ENCODE measurements around the gene TRPM1. TPM values are rescaled to one million over a fixed set of nuclear protein-coding genes. Genes with fewer than 3 reads are reported as not detected.
"Not testable (repeated sequence)": the region's sequence is repeated elsewhere in the genome, so short reads cannot be mapped to it uniquely, and the experiment has no call there.

TRPM1 gene
- total RNA-seq, 6 experiments from 2014 or later: not detected

GRCh38 chr15:31090766-31091165 is 10.8 kb downstream of the TRPM1 start:
- 77% methylated on average over 3 of the region's 4 CpGs for WGBS (ENCODE audit: insufficient coverage, low coverage, low lambda C conversion rate, missing lambda C conversion rate)
- TF ChIP-seq POLR2A (IDR thresholded peaks at IDR 0.05): no peak
- TF ChIP-seq, protein P1, sequence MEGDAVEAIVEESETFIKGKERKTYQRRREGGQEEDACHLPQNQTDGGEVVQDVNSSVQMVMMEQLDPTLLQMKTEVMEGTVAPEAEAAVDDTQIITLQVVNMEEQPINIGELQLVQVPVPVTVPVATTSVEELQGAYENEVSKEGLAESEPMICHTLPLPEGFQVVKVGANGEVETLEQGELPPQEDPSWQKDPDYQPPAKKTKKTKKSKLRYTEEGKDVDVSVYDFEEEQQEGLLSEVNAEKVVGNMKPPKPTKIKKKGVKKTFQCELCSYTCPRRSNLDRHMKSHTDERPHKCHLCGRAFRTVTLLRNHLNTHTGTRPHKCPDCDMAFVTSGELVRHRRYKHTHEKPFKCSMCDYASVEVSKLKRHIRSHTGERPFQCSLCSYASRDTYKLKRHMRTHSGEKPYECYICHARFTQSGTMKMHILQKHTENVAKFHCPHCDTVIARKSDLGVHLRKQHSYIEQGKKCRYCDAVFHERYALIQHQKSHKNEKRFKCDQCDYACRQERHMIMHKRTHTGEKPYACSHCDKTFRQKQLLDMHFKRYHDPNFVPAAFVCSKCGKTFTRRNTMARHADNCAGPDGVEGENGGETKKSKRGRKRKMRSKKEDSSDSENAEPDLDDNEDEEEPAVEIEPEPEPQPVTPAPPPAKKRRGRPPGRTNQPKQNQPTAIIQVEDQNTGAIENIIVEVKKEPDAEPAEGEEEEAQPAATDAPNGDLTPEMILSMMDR (IDR thresholded peaks at IDR 0.05): no peak
- Histone ChIP-seq H3K4me1 (no peaks in the 10 kb centered on the region), H3K27me3 (no peaks in the 10 kb centered on the region), H3K27ac (no peak overlapping the region), H3K9me3 (no peaks in the 10 kb centered on the region), H3K4me3 (no peak overlapping the region), H3K36me3 (no peaks in the 10 kb centered on the region)
- intact Hi-C loops (cut with DNase I): no loop called here
- ATAC-seq: no peak
- DNase-seq: no peak

GRCh38 chr15:31089368-31090047 is 12.0 kb downstream of the TRPM1 start:
- intact Hi-C loops (cut with DNase I): no loop called here
- Histone ChIP-seq H3K36me3 (no peaks in the 10 kb centered on the region), H3K4me3 (peak overlapping the region in 1 of 3 donors; percentile 16), H3K27me3 (no peaks in the 10 kb centered on the region), H3K27ac (peak overlapping the region in 1 of 3 donors; percentile 70), H3K9me3 (no peaks in the 10 kb centered on the region), H3K4me1 (no peaks in the 10 kb centered on the region)
- peak in 3 of 4 donors; percentile 48 to 82 (median 73) for ATAC-seq
- DNase-seq: peak in 1 of 3 donors; percentile 55
- TF ChIP-seq POLR2A (IDR thresholded peaks at IDR 0.05): no peak
- TF ChIP-seq, protein P1 (IDR thresholded peaks at IDR 0.05): no peak
- WGBS (ENCODE audit: insufficient coverage, low coverage, low lambda C conversion rate, missing lambda C conversion rate): 75% methylated on average over 6 of the region's 18 CpGs

GRCh38 chr15:31088672-31089367 is 12.7 kb downstream of the TRPM1 start:
- H3K36me3 ChIP-seq: no peaks in the 10 kb centered on the region
- H3K27ac ChIP-seq: peak overlapping the region in 1 of 3 donors; percentile 70
- H3K4me1 ChIP-seq: no peaks in the 10 kb centered on the region
- no peaks in the 10 kb centered on the region for H3K9me3 ChIP-seq
- peak overlapping the region in 1 of 3 donors; percentile 16 for H3K4me3 ChIP-seq
- ATAC-seq: peak in 2 of 4 donors; percentile 73 to 84
- 58% methylated on average over 4 of the region's 21 CpGs for WGBS (ENCODE audit: insufficient coverage, low coverage, low lambda C conversion rate, missing lambda C conversion rate)
- peak in 1 of 3 donors; percentile 81 for DNase-seq
- TF ChIP-seq POLR2A (IDR thresholded peaks at IDR 0.05): no peak
- TF ChIP-seq, protein P1 (IDR thresholded peaks at IDR 0.05): no peak
- no peaks in the 10 kb centered on the region for H3K27me3 ChIP-seq
- intact Hi-C loops (cut with DNase I): no loop called here

DNA sequence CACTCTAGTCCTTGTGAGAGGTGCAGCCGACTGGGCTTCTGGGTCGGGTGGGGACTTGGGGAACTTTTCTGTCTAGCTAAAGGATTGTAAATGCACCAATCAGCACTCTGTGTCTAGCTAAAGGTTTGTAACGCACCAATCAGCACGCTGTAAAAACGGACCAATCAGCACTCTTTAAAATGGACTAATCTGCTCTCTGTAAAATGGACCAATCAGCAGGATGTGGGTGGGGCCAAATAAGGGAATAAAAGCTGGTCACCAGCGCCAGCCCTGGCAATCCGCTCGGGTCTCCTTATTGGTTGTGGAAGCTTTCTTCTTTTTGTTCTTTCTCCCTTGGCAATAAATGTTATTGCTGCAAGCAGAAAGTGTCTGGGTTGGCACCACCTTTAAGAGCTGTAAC is 13.5 kb downstream of the TRPM1 start:
- H3K27me3 ChIP-seq; H3K4me1 ChIP-seq; H3K4me3 ChIP-seq; DNase-seq; intact Hi-C loops (cut with DNase I); H3K36me3 ChIP-seq; H3K9me3 ChIP-seq: not testable (repeated sequence)
- peak in 2 of 4 donors; percentile 13 to 48 for ATAC-seq
- H3K27ac ChIP-seq: peak overlapping the region in 1 of 3 donors; percentile 70
- 68% methylated on average over 6 of the region's 8 CpGs for WGBS (ENCODE audit: insufficient coverage, low coverage, low lambda C conversion rate, missing lambda C conversion rate)

- no CpG with 5 or more reads among the region's 4 CpGs for WGBS (ENCODE audit: insufficient coverage, low coverage, low lambda C conversion rate, missing lambda C conversion rate)
- H3K9me3 ChIP-seq: no peaks in the 10 kb centered on the region
- H3K4me1 ChIP-seq: peaks cover 0 to 16% (median 0%) of the 10 kb centered on the region in 4 donors
- no peak overlapping the region for H3K27ac ChIP-seq
- ATAC-seq: no peak
- intact Hi-C loops (cut with DNase I): no loop called here
- H3K27me3 ChIP-seq: no peaks in the 10 kb centered on the region
- no peak for TF ChIP-seq POLR2A (IDR thresholded peaks at IDR 0.05)
- TF ChIP-seq, protein P1 (IDR thresholded peaks at IDR 0.05): no peak
- no peaks in the 10 kb centered on the region for H3K36me3 ChIP-seq
- DNase-seq: no peak
- no peak overlapping the region for H3K4me3 ChIP-seq
Measured at GRCh38 chr15:31086344-31086743, 15.2 kb downstream of the TRPM1 start.
